ENCODE results near the gene CARD9. TPM values are rescaled to one million over a fixed set of nuclear protein-coding genes. Genes with fewer than 3 reads are reported as not detected.

Gene CARD9
- total RNA-seq, 1 donor from 2014 or later, result 1.9 TPM

DNA sequence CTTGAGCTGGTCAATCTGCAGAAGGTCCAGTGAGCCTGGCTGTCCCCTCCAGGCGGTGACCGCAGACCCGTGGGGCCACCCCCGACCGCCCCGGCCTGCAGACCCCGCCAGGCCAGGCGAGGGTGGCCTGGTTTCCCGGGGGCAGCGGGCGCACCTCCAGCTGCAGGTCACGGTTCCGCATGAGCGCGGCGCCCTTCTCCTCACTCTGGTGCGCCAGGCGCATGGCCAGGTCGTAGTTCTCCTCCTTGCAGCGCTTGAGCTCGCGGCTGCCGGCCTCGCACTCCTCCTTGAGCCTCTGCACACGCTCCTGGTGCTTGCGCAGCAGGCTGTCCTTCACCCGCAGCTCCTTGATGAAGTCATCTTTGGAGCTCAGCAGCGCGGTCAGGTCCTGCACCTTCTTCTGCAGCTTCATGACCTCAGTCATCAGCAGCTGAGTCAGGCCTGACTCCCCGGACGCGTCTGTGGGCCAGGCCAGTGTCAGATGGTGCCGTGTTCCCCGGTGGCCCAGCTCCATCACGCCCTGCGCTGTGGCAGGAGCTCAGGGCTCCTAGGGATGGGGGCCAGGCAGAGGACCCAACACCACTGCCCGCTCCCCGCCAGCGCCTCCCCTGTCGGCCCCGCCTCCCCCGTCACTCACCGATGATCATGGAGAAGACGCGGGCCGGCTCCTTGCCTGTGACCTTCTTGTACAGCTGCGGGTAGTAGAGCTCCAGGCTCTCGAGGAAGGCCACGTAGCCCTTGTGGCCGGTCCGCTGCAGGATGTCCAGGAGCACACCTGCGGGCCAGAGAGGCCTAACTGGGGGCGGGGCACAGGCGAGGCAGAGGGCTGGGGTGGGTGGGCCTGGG, 2.6 kb downstream of the CARD9 start:
- H3K4me1 Mint-ChIP-seq (ENCODE audit: low read depth), result peaks cover 14% of the 10 kb centered on the region
- no peaks in the 10 kb centered on the region for H3K36me3 Mint-ChIP-seq (ENCODE audit: low read depth)
- H3K4me3 Mint-ChIP-seq (ENCODE audit: unreplicated experiment), result no peak overlapping the region
- no peak for DNase-seq (ENCODE audit: low spot score)
- no peak overlapping the region for H3K27ac Mint-ChIP-seq (ENCODE audit: unreplicated experiment)
- no peak for TF ChIP-seq CTCF (IDR thresholded peaks at IDR 0.05)
- H3K27me3 Mint-ChIP-seq (ENCODE audit: low read depth), result no peaks in the 10 kb centered on the region
- H3K9me3 Mint-ChIP-seq (ENCODE audit: low read depth), result no peaks in the 10 kb centered on the region

DNA sequence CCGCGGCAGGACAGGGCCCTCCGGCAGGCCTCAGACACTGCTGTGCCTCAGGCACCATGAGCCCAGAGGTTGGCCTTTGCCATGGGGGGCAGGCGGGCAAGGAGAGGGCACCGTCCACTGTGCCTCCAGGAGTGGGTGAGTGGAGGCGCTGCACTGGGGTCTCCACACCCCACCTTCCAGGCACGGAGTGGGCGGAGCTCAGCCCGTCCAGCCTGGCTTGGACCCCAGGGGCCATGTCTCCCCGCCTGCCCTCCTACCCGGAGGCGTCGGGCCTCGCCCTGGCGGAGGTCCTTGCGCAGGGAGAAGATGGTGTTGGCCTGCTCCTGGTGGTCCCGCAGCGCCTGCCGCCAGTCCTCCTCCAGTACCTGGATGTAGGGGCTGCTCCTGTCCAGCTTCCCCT, 3.4 kb downstream of the CARD9 start:
- no peak for DNase-seq (ENCODE audit: low spot score)
- no peak for TF ChIP-seq CTCF (IDR thresholded peaks at IDR 0.05)
- Mint-ChIP-seq H3K36me3 (ENCODE audit: low read depth) (no peaks in the 10 kb centered on the region), H3K9me3 (ENCODE audit: low read depth) (no peaks in the 10 kb centered on the region), H3K27me3 (ENCODE audit: low read depth) (no peaks in the 10 kb centered on the region), H3K4me1 (ENCODE audit: low read depth) (peaks cover 14% of the 10 kb centered on the region), H3K4me3 (ENCODE audit: unreplicated experiment) (no peak overlapping the region), H3K27ac (ENCODE audit: unreplicated experiment) (no peak overlapping the region)

DNA sequence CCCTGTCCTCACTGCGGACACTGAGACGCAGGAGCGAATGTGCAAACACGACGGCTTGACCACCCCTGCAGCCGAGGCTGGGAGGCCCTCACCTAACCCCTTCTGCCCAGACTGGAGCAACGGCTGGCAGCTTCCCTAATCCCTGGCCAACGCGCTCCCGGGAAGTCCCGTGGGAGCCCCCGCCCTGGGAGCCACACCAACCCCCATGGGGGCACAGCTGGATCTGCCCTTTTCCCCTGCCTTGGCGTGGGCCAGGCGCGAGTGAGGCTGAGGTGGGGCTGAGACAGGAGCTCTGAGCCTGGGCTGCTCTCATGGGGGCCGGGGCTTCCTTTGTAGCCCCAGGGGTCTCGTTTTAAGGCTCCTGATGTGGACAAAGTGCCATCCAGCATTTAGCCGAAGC, 5.3 kb downstream of the CARD9 start:
- Mint-ChIP-seq H3K4me1 (ENCODE audit: low read depth) (peaks cover 15% of the 10 kb centered on the region), H3K27ac (ENCODE audit: unreplicated experiment) (no peak overlapping the region), H3K4me3 (ENCODE audit: unreplicated experiment) (no peak overlapping the region), H3K27me3 (ENCODE audit: low read depth) (no peaks in the 10 kb centered on the region), H3K36me3 (ENCODE audit: low read depth) (no peaks in the 10 kb centered on the region), H3K9me3 (ENCODE audit: low read depth) (no peaks in the 10 kb centered on the region)
- DNase-seq (ENCODE audit: low spot score), result no peak
- TF ChIP-seq CTCF (IDR thresholded peaks at IDR 0.05), result no peak

- Mint-ChIP-seq H3K4me3 (ENCODE audit: unreplicated experiment) (no peak overlapping the region), H3K27ac (ENCODE audit: unreplicated experiment) (no peak overlapping the region), H3K4me1 (ENCODE audit: low read depth) (peaks cover 12% of the 10 kb centered on the region), H3K27me3 (ENCODE audit: low read depth) (no peaks in the 10 kb centered on the region), H3K9me3 (ENCODE audit: low read depth) (no peaks in the 10 kb centered on the region), H3K36me3 (ENCODE audit: low read depth) (no peaks in the 10 kb centered on the region)
- DNase-seq (ENCODE audit: low spot score), result no peak
- no peak for TF ChIP-seq CTCF (IDR thresholded peaks at IDR 0.05)
These were observed 5.9 kb downstream of the CARD9 start for GRCh38 chr9:136367296-136368145.

DNA sequence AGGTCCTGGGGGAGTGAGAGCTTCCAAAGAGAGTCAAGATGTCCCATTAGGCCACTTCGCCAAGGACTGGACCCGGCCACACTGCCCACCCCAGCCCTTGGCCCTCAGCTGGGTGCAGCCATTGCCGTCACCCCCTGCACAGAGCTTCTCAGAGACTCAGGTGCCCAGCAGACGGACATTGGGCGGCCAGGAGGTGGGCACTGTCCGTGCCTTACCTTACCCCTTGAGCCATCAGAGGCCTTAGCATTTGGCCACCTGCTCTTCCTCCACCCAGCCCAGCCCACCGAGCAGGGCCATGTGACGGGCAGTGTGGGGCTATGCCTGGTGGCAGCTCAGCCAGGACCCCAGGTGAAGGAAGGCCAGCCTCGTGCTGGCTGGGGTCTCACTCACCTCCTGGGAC, 6.6 kb downstream of the CARD9 start:
- H3K4me1 Mint-ChIP-seq (ENCODE audit: low read depth), result peaks cover 8% of the 10 kb centered on the region
- H3K9me3 Mint-ChIP-seq (ENCODE audit: low read depth), result no peaks in the 10 kb centered on the region
- no peak for DNase-seq (ENCODE audit: low spot score)
- H3K27ac Mint-ChIP-seq (ENCODE audit: unreplicated experiment), result no peak overlapping the region
- no peaks in the 10 kb centered on the region for H3K36me3 Mint-ChIP-seq (ENCODE audit: low read depth)
- H3K27me3 Mint-ChIP-seq (ENCODE audit: low read depth), result no peaks in the 10 kb centered on the region
- no peak overlapping the region for H3K4me3 Mint-ChIP-seq (ENCODE audit: unreplicated experiment)
- no peak for TF ChIP-seq CTCF (IDR thresholded peaks at IDR 0.05)

All from chondrocyte (in vitro differentiated cells).